Loucy (cell line): ENCODE results near the gene BPI.

Experiments used
- CTCF ChIP-seq: fragments of 200-600 bp; sonication (generic); conservative IDR thresholded peaks from 2 replicates; pipeline ENCODE4 v1.5.1; 2014; ENCODE audit warnings: mild to moderate bottlenecking, antibody characterized with exemption, low read length
- EZH2phosphoT487 ChIP-seq: fragments of 200-600 bp; IDR thresholded peaks from 2 replicates; pipeline ENCODE4 v1.6.1; 2018; ENCODE audit warnings: antibody characterized with exemption, mild to moderate bottlenecking, moderate library complexity, borderline replicate concordance

- TF ChIP-seq CTCF, result no peak
- no peak for TF ChIP-seq EZH2phosphoT487
Observed at GRCh38 chr20:38330638-38331037, 26.7 kb downstream of the BPI start.
